DND-41 (cell line): ENCODE results near the gene IL2RA.

ENCODE experiments used
- ATAC-seq: fragments of 200-7000 bp; cut with Tn5 transposase; 3 replicates; pipeline ENCODE4 v1.9.1; 2021; ENCODE audit warnings: low read depth; ENCODE audit not compliant: insufficient read depth
- DNase-seq: peaks from one replicate; pipeline ENCODE4 v3.0.0-alpha.2; 2020
- H2AFZ ChIP-seq: 2 replicates; pipeline ENCODE4 v1.6.0; 2012; ENCODE audit warnings: low read depth, low read length
- H3K27ac ChIP-seq: 2 replicates; pipeline ENCODE4 v1.5.1; 2012; ENCODE audit warnings: low read length, inconsistent platforms
- H3K27me3 ChIP-seq: fragments of 200-600 bp; sonication (generic); 2 replicates; pipeline ENCODE4 v1.6.0; 2012; ENCODE audit warnings: low read length, mild to moderate bottlenecking, inconsistent platforms; ENCODE audit not compliant: insufficient read depth, poor library complexity
- H3K36me3 ChIP-seq: 2 replicates; pipeline ENCODE4 v1.5.1; 2012; ENCODE audit warnings: low read length, inconsistent platforms; ENCODE audit not compliant: insufficient read depth
- H3K4me1 ChIP-seq: 2 replicates; pipeline ENCODE4 v1.5.1; 2012; ENCODE audit warnings: mild to moderate bottlenecking, low read length; ENCODE audit not compliant: insufficient read depth
- H3K4me2 ChIP-seq: 2 replicates; pipeline ENCODE4 v1.6.0; 2012; ENCODE audit warnings: mild to moderate bottlenecking, moderate library complexity, low read length, inconsistent platforms; ENCODE audit not compliant: insufficient read depth
- H3K4me3 ChIP-seq, 2 experiments: fragments of 200-600 bp in 1 of 2; shearing (Covaris generic) in 1 of 2; 2 replicates each; pipeline ENCODE4 v1.5.1; 2012 to 2016; ENCODE audit warnings: inconsistent platforms in 2 of 2, low read length in 2 of 2, mild to moderate bottlenecking in 2 of 2, low read depth in 1 of 2, moderate library complexity in 1 of 2
- H3K79me2 ChIP-seq: 2 replicates; pipeline ENCODE4 v1.6.0; 2012; ENCODE audit warnings: low read length, inconsistent platforms; ENCODE audit not compliant: insufficient read depth
- H3K9ac ChIP-seq: 2 replicates; pipeline ENCODE4 v1.6.0; 2012; ENCODE audit warnings: low read depth, mild to moderate bottlenecking, inconsistent platforms, low read length, moderate library complexity
- H3K9me3 ChIP-seq: 2 replicates; pipeline ENCODE4 v1.5.1; 2012; ENCODE audit warnings: low read length, moderate library complexity, mild to moderate bottlenecking, inconsistent platforms; ENCODE audit not compliant: insufficient read depth, severe bottlenecking
- H4K20me1 ChIP-seq: 2 replicates; pipeline ENCODE4 v1.6.0; 2012; ENCODE audit warnings: low read length; ENCODE audit not compliant: insufficient read depth
- CTCF ChIP-seq: IDR thresholded peaks from 2 replicates; pipeline ENCODE4 v1.5.1; 2012; ENCODE audit warnings: borderline replicate concordance, low read length, moderate library complexity, mild to moderate bottlenecking; ENCODE audit not compliant: poor library complexity, severe bottlenecking; ENCODE audit errors: extremely low read depth
- EZH2 ChIP-seq: IDR thresholded peaks from 3 replicates; pipeline ENCODE4 v1.6.1; 2012; ENCODE audit warnings: borderline replicate concordance, low read depth, mild to moderate bottlenecking, moderate library complexity, low read length, inconsistent platforms; ENCODE audit not compliant: severe bottlenecking

The IL2RA gene

GRCh38 chr10:6102128-6102527 is 40.0 kb upstream of the IL2RA start:
- TF ChIP-seq CTCF (no peak), EZH2 (no peak)
- DNase-seq (no peak), ATAC-seq (no peak)
- Histone ChIP-seq H3K9ac (no peak overlapping the region), H2AFZ (no peak overlapping the region), H4K20me1 (peaks cover 55% of the 10 kb centered on the region), H3K79me2 (peaks cover 75% of the 10 kb centered on the region), H3K27ac (no peak overlapping the region), H3K4me3 (no peak overlapping the region), H3K27me3 (no peaks in the 10 kb centered on the region), H3K9me3 (no peaks in the 10 kb centered on the region), H3K4me1 (no peaks in the 10 kb centered on the region), H3K36me3 (peaks cover 95% of the 10 kb centered on the region), H3K4me2 (no peak overlapping the region)

- TF ChIP-seq CTCF (no peak), EZH2 (no peak)
- Histone ChIP-seq H3K9me3 (no peaks in the 10 kb centered on the region), H3K4me3 (no peak overlapping the region), H3K9ac (no peak overlapping the region), H2AFZ (no peak overlapping the region), H3K79me2 (peaks cover 85% of the 10 kb centered on the region), H4K20me1 (peaks cover 64% of the 10 kb centered on the region), H3K36me3 (peaks cover 94% of the 10 kb centered on the region), H3K4me2 (no peak overlapping the region), H3K27me3 (no peaks in the 10 kb centered on the region), H3K4me1 (no peaks in the 10 kb centered on the region), H3K27ac (no peak overlapping the region)
- no peak for ATAC-seq
- DNase-seq = no peak
Observed at GRCh38 chr10:6101181-6101580, 39.0 kb upstream of the IL2RA start.

- TF ChIP-seq EZH2 (no peak), CTCF (no peak)
Observed at GRCh38 chr10:6100370-6100769, 38.2 kb upstream of the IL2RA start.

GRCh38 chr10:6098156-6098555 is 36.0 kb upstream of the IL2RA start:
- peaks cover 66% of the 10 kb centered on the region for H3K36me3 ChIP-seq
- no peak overlapping the region for H3K4me2 ChIP-seq
- TF ChIP-seq CTCF = no peak
- no peak for TF ChIP-seq EZH2
- H3K9me3 ChIP-seq = no peaks in the 10 kb centered on the region
- no peaks in the 10 kb centered on the region for H3K27me3 ChIP-seq
- H3K27ac ChIP-seq = no peak overlapping the region
- H3K79me2 ChIP-seq = peaks cover 98% of the 10 kb centered on the region
- DNase-seq = no peak
- H3K4me3 ChIP-seq = no peak overlapping the region
- no peak for ATAC-seq
- H2AFZ ChIP-seq = no peak overlapping the region
- H4K20me1 ChIP-seq = peaks cover 71% of the 10 kb centered on the region
- H3K9ac ChIP-seq = no peak overlapping the region
- no peaks in the 10 kb centered on the region for H3K4me1 ChIP-seq

More at GRCh38 chr10:6100370-6100769, 38.2 kb upstream of the IL2RA start:
- H4K20me1 ChIP-seq = peaks cover 69% of the 10 kb centered on the region
- H3K9ac ChIP-seq = no peak overlapping the region
- H3K9me3 ChIP-seq = no peaks in the 10 kb centered on the region
- no peak overlapping the region for H3K4me3 ChIP-seq
- H2AFZ ChIP-seq = no peak overlapping the region
- H3K27me3 ChIP-seq = no peaks in the 10 kb centered on the region
- DNase-seq (no peak), ATAC-seq (no peak)
- no peak overlapping the region for H3K27ac ChIP-seq
- no peak overlapping the region for H3K4me2 ChIP-seq
- H3K36me3 ChIP-seq = peaks cover 88% of the 10 kb centered on the region
- peaks cover 90% of the 10 kb centered on the region for H3K79me2 ChIP-seq
- H3K4me1 ChIP-seq = no peaks in the 10 kb centered on the region
